ENCODE results near the gene ERC1. TPM values are rescaled to one million over a fixed set of nuclear protein-coding genes. Genes with fewer than 3 reads are reported as not detected.

The ERC1 gene
- total RNA-seq, 1 experiment from 2014 or later: 40.4 TPM

DNA sequence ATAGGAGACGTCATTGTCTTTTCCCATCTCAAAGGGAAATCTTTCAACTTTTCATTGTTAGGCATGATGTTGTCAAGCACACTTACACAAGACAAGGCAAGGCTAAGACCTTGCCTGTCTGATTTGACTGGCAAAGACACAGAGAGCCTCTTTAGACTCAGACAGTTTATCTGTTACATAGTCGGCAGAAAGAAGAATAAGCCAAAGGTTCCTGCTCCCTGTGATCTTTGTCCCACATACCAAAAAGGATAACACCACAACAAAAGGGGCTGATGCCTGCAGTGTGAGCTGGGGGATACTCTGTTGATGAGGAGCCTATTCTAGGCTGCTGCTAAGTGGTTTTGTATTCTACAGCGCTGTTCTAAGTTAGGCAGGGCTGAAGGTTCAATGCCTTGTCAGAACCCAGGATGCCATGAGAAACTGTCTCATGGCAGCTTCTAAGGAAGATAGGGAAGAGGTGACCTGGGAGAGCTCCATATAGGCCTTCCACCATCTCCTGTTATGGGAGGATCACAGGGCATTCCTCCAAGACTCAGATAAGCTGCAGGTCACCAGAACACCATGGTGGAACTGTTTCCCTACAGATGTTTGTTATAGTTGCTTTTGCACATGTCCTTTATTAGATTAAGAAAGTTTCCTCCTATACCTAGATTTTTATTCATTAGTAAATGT is 12.7 kb downstream of the ERC1 start:
- CTCF ChIA-PET: no interaction called here
- in situ Hi-C loops (cut with HindIII; ENCODE audit: low pct_unique_long_range_greater_than_20kb, low sequenced_read_pairs): no loop called here
- no peak for ATAC-seq

DNA sequence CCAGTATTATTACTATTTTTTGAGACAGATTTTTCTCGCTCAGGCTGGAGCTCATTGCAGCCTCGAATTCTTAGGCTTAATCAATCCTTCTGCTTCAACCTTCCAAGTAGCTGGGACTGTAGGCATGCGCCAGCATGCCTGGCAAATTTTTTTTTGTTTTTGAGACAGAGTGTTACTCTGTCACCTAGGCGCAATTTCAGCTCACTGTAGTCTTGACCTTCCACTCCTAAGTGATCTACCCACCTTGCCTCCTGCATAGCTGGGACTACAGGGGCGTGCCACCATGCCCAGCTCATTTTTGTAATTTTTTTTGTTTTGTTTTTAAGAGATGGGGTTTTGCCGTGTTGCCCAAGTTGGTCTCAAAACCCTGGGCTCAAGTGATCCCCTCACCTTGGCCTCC is 15.2 kb downstream of the ERC1 start:
- Histone ChIP-seq H3K9me3 (ENCODE audit: control insufficient read depth, insufficient read depth, low read depth, low read length) (no peaks in the 10 kb centered on the region), H3K4me3 (ENCODE audit: low read depth in 2 of 2, low read length in 2 of 2) (no peak overlapping the region), H3K27me3 (ENCODE audit: control insufficient read depth, insufficient read depth, low read length) (no peaks in the 10 kb centered on the region), H3K36me3 (ENCODE audit: control insufficient read depth, insufficient read depth, low read length) (no peaks in the 10 kb centered on the region; the same call in 1 of the 2 replicates), H3K4me1 (ENCODE audit: control insufficient read depth, insufficient read depth, low read length) (no peaks in the 10 kb centered on the region), H3K27ac (ENCODE audit: low read length) (no peak overlapping the region)
- CTCF ChIA-PET: no interaction called here
- in situ Hi-C loops (cut with HindIII; ENCODE audit: low pct_unique_long_range_greater_than_20kb, low sequenced_read_pairs): no loop called here
- no TSS peak for BruUV-seq (replicated peaks)
- ATAC-seq (no peak), DNase-seq (ENCODE audit: low read depth, low spot score) (no peak)
- no peak for TF ChIP-seq TCF7L2 (IDR thresholded peaks at IDR 0.05; ENCODE audit: low read depth, low read length)
- TF ChIP-seq, protein P1, sequence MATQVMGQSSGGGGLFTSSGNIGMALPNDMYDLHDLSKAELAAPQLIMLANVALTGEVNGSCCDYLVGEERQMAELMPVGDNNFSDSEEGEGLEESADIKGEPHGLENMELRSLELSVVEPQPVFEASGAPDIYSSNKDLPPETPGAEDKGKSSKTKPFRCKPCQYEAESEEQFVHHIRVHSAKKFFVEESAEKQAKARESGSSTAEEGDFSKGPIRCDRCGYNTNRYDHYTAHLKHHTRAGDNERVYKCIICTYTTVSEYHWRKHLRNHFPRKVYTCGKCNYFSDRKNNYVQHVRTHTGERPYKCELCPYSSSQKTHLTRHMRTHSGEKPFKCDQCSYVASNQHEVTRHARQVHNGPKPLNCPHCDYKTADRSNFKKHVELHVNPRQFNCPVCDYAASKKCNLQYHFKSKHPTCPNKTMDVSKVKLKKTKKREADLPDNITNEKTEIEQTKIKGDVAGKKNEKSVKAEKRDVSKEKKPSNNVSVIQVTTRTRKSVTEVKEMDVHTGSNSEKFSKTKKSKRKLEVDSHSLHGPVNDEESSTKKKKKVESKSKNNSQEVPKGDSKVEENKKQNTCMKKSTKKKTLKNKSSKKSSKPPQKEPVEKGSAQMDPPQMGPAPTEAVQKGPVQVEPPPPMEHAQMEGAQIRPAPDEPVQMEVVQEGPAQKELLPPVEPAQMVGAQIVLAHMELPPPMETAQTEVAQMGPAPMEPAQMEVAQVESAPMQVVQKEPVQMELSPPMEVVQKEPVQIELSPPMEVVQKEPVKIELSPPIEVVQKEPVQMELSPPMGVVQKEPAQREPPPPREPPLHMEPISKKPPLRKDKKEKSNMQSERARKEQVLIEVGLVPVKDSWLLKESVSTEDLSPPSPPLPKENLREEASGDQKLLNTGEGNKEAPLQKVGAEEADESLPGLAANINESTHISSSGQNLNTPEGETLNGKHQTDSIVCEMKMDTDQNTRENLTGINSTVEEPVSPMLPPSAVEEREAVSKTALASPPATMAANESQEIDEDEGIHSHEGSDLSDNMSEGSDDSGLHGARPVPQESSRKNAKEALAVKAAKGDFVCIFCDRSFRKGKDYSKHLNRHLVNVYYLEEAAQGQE (IDR thresholded peaks at IDR 0.05; ENCODE audit: insufficient read depth in 1 of 2, low read depth in 2 of 2, low read length in 1 of 2): no peak
- no peak for TF ChIP-seq POLR2AphosphoS5 (IDR thresholded peaks at IDR 0.05; ENCODE audit: low read depth, low read length)
- POLR2A ChIA-PET: no interaction called here
- intact Hi-C loops (cut with micrococcal nuclease; ENCODE audit: unreplicated experiment): no loop called here

More for the DNA sequence above, 12.7 kb downstream of the ERC1 start:
- POLR2A ChIA-PET: no interaction called here
- Histone ChIP-seq H3K9me3 (ENCODE audit: control insufficient read depth, insufficient read depth, low read depth, low read length) (no peaks in the 10 kb centered on the region), H3K4me3 (ENCODE audit: low read depth in 2 of 2, low read length in 2 of 2) (no peak overlapping the region), H3K27ac (ENCODE audit: low read length) (no peak overlapping the region), H3K27me3 (ENCODE audit: control insufficient read depth, insufficient read depth, low read length) (no peaks in the 10 kb centered on the region), H3K36me3 (ENCODE audit: control insufficient read depth, insufficient read depth, low read length) (no peaks in the 10 kb centered on the region; the same call in 1 of the 2 replicates), H3K4me1 (ENCODE audit: control insufficient read depth, insufficient read depth, low read length) (no peaks in the 10 kb centered on the region)
- no peak for DNase-seq (ENCODE audit: low read depth, low spot score)
- TF ChIP-seq SIN3A (IDR thresholded peaks at IDR 0.05; ENCODE audit: borderline replicate concordance, insufficient read depth, low read depth, low read length) (no peak), TCF7L2 (IDR thresholded peaks at IDR 0.05; ENCODE audit: low read depth, low read length) (no peak), POLR2AphosphoS5 (IDR thresholded peaks at IDR 0.05; ENCODE audit: low read depth, low read length) (no peak)
- TF ChIP-seq, protein P1 (IDR thresholded peaks at IDR 0.05; ENCODE audit: insufficient read depth in 1 of 2, low read depth in 2 of 2, low read length in 1 of 2): no peak
- TF ChIP-seq, protein P2, sequence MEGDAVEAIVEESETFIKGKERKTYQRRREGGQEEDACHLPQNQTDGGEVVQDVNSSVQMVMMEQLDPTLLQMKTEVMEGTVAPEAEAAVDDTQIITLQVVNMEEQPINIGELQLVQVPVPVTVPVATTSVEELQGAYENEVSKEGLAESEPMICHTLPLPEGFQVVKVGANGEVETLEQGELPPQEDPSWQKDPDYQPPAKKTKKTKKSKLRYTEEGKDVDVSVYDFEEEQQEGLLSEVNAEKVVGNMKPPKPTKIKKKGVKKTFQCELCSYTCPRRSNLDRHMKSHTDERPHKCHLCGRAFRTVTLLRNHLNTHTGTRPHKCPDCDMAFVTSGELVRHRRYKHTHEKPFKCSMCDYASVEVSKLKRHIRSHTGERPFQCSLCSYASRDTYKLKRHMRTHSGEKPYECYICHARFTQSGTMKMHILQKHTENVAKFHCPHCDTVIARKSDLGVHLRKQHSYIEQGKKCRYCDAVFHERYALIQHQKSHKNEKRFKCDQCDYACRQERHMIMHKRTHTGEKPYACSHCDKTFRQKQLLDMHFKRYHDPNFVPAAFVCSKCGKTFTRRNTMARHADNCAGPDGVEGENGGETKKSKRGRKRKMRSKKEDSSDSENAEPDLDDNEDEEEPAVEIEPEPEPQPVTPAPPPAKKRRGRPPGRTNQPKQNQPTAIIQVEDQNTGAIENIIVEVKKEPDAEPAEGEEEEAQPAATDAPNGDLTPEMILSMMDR (IDR thresholded peaks at IDR 0.05): no peak
- BruUV-seq (replicated peaks): no TSS peak
- intact Hi-C loops (cut with micrococcal nuclease; ENCODE audit: unreplicated experiment): no loop called here
